Left ventricle myocardium inferior (tissue), 1 donor: ENCODE data around the gene FAM163B. TPM values are rescaled to one million over a fixed set of nuclear protein-coding genes. Genes with fewer than 3 reads are reported as not detected.

Experiments used
- DNase-seq: peaks from one replicate; pipeline ENCODE4 v3.0.0-alpha.2; 2020
- H3K27ac ChIP-seq: fragments of 200-600 bp; replicated peaks from 2 replicates; pipeline ENCODE4 v1.8.0; 2021
- H3K27me3 ChIP-seq: fragments of 200-600 bp; 2 replicates; pipeline ENCODE4 v1.8.0; 2021; ENCODE audit warnings: low read depth
- H3K36me3 ChIP-seq: fragments of 200-600 bp; 2 replicates; pipeline ENCODE4 v1.8.0; 2021
- H3K4me1 ChIP-seq: fragments of 200-600 bp; 2 replicates; pipeline ENCODE4 v1.8.0; 2021
- H3K4me3 ChIP-seq: fragments of 200-600 bp; 2 replicates; pipeline ENCODE4 v1.8.0; 2021; ENCODE audit warnings: mild to moderate bottlenecking, moderate library complexity
- H3K9me3 ChIP-seq: fragments of 200-600 bp; replicated peaks from 2 replicates; pipeline ENCODE4 v1.8.0; 2021
- CTCF ChIP-seq: fragments of 200-600 bp; IDR thresholded peaks from 2 replicates; pipeline ENCODE4 v1.8.0; 2021; ENCODE audit warnings: antibody characterized with exemption, mild to moderate bottlenecking, borderline replicate concordance
- intact Hi-C: fragments of 100-400 bp; cut with micrococcal nuclease; formaldehyde crosslinking; loops from one replicate; pipeline ENCODE4 v1.11.0; 2022
- total RNA-seq: library from RNA; stranded (reverse); fragmentation: NEBNext Ultra II Directional; extraction: Animal tissue kit (Norgen Biotek cat#: 25700); gene quantifications from one replicate; pipeline ENCODE4 v1.2.1, GENCODE V29; 2021
- donor health status: DM: no; HTN: yes; CAD: no; lungs with severe emphysema.

The FAM163B gene
- total RNA-seq, 1 donor from 2014 or later: not detected

DNA sequence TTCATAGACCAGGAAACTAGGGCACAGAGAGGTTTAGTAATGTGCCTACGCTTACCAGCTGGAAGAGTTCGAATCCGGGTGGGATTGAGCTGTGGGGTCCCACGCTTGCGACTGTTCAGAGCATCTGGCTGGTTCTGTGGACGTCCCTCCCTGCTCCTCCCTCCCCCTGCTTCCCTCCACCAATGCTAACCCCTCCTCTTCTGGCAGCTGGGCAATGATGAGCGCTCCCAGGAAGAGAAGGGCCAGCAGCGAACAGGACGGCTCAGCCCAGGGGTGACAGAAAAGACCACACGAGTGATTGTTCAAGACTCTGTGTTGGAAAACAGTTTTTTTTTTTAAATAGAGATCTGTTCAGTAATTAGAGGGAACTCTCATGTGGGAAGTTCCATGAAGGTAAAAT, 6.9 kb downstream of the FAM163B start:
- intact Hi-C loops: no loop called here
- DNase-seq: no peak
- Histone ChIP-seq H3K4me3 (no peak overlapping the region), H3K27me3 (peaks cover 67% of the 10 kb centered on the region), H3K27ac (no peak overlapping the region), H3K9me3 (peaks cover 18% of the 10 kb centered on the region), H3K36me3 (no peaks in the 10 kb centered on the region), H3K4me1 (no peaks in the 10 kb centered on the region)
- TF ChIP-seq CTCF: no peak

GRCh38 chr9:133601746-133602145, 7.4 kb downstream of the FAM163B start:
- intact Hi-C loops: no loop called here
- no peak overlapping the region for H3K4me3 ChIP-seq
- no peak for TF ChIP-seq CTCF
- DNase-seq: no peak
- no peak overlapping the region for H3K27ac ChIP-seq
- peaks cover 24% of the 10 kb centered on the region for H3K9me3 ChIP-seq
- peaks cover 62% of the 10 kb centered on the region for H3K27me3 ChIP-seq
- no peaks in the 10 kb centered on the region for H3K4me1 ChIP-seq
- no peaks in the 10 kb centered on the region for H3K36me3 ChIP-seq

DNA sequence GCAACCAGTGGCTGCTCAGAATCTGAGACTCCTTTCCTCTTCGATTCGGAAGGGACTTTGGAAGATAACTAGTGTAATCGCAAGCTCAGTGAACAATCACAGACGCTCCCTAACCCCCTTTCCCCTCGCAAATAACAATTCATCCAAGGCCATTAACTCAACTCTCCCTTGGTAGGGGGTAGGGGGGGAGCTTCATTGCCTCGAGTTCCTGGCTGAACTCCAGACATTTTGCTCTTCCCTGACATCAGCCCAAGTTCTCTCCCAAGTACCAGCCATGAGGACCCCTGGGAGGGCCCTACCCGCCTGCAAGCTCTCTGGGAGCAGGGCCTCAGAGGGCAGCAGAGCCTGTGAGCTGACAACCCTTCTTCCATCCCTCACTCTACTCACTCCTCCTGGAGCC, 8.4 kb downstream of the FAM163B start:
- intact Hi-C loops: no loop called here
- no peaks in the 10 kb centered on the region for H3K4me1 ChIP-seq
- no peaks in the 10 kb centered on the region for H3K36me3 ChIP-seq
- no peak overlapping the region for H3K4me3 ChIP-seq
- no peak for TF ChIP-seq CTCF
- H3K27me3 ChIP-seq: peaks cover 52% of the 10 kb centered on the region
- no peak overlapping the region for H3K27ac ChIP-seq
- peaks cover 30% of the 10 kb centered on the region for H3K9me3 ChIP-seq
- DNase-seq: no peak

DNA sequence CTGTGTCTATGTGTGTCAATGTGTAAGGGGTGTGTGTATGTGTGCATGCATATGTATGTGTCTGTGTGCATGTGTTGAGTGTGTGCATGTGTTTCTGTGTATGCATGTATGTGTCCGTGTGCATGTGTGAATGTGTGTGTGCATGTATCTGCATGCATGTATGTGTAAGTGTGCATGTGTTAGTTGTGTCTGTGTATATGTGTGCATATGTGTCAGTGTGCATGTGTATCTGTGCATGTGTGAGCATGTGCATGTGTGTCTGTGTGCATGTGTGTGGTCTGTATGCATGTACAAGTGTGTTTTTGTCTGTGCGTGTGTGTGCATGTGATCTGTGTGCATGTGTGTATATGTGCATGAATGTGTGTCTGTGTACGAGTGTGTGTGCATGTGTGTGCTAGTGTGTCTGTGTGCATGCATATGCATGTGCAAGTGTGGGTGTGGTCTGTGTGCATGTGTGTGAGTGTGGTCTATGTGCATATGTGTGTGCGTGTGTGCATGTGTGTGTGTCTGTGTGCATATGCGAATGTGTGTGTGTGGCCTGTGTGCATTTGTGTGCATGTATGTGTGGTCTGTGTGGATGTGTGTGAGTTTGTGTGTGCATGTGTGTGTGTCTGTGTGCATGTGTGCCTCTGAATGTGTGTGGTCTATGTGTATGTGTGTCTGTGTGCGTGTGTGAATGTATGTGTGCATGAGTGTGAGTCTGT, 9.6 kb downstream of the FAM163B start:
- no peak for TF ChIP-seq CTCF
- Histone ChIP-seq H3K27me3 (peaks cover 52% of the 10 kb centered on the region), H3K36me3 (no peaks in the 10 kb centered on the region), H3K9me3 (peaks cover 30% of the 10 kb centered on the region), H3K4me1 (no peaks in the 10 kb centered on the region), H3K27ac (no peak overlapping the region), H3K4me3 (no peak overlapping the region)
- intact Hi-C loops: no loop called here
- DNase-seq: no peak

DNA sequence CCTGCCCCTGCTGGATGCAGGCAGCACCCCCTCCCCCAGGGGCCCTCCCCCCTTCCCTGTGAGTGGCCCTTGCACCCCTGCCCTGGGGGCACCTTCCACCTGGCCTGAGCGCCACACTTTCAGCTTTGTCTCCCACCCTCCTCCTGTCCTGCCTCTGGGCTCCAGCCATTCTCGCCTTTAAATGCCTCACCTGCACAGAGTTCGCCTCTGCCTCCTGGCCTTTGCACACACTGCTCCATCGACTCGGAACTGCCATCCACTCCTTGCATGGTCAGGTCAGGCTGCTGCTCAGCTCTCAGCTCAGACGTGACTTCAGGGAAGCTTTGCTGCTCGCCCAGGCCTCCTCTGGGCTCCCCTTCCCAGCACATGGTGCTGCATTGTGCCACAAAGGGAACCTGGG, 10.2 kb downstream of the FAM163B start:
- no peak for DNase-seq

More for the DNA sequence above, 10.2 kb downstream of the FAM163B start:
- no peaks in the 10 kb centered on the region for H3K36me3 ChIP-seq
- no peak overlapping the region for H3K27ac ChIP-seq
- no peak for TF ChIP-seq CTCF
- no peak overlapping the region for H3K4me3 ChIP-seq
- no peaks in the 10 kb centered on the region for H3K4me1 ChIP-seq
- intact Hi-C loops: no loop called here
- peaks cover 30% of the 10 kb centered on the region for H3K9me3 ChIP-seq
- H3K27me3 ChIP-seq: peaks cover 51% of the 10 kb centered on the region
